ENCODE measurements around the gene ZNF714.

ZNF714 gene

DNA sequence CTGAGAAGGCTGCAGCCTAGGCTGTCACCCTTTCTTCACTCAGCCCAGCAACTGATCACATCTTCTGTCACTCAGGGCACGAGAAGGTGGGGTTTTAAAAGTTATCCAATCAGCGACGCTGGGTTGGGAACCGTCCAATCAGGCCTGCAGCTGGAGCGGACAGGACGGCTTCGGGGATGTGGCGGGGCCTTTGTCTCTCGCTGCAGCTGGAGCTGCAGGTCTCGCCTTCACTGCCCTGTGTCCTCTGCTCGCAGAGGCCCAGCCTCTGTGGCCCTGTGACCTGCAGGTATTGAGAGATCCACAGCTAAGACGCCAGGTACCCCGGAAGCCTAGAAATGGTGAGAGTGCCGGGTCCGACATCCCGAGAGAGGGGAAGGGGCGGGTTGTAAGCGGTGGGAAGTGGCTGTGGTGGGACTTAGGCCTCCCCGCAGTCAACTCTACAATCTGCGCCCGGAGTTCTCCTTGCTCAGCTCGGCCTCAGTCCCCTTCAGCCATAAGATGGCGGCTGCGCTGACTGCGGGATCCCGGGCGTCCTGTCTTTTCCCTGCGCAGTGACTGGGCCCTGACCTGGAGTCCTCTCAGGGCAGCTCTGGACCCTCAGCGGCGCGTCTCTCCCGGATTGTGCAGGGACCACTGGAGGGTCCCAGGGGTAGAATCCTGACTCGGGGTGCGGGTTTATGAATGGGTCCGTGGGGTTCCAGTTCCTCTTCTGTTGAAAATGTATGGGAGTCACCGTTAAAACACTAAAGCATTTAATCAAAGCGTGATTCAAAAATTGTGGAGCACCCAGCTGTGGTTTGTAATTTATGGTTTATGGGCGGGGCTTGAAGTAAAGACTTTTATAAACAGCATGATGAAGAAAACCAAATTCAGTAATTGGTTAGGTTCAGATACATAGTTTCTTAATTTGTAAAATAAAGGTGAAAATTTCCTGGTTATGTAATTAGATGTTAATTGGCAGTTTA, at the start of gene ZNF714:
Gene ZNF714 (plus strand): TSS at position 193 of the 965 bp plus-strand sequence. CDS start 16,066 bp downstream, outside the sequence.
- no peak for TF ChIP-seq GATA3 (IDR thresholded peaks at IDR 0.05; ENCODE audit: low read depth, low read length)
- peak; percentile 51; the same call in 1 of the 2 replicates for TF ChIP-seq GATA2 (IDR thresholded peaks at IDR 0.05; ENCODE audit: low read depth, low read length)

- no peak for TF ChIP-seq GATA2 (IDR thresholded peaks at IDR 0.05; ENCODE audit: low read depth, low read length)
- TF ChIP-seq GATA3 (IDR thresholded peaks at IDR 0.05; ENCODE audit: low read depth, low read length), result no peak
Measured at GRCh38 chr19:21045028-21045427, 37.0 kb upstream of the ZNF714 start.

GRCh38 chr19:21046489-21046888, 35.5 kb upstream of the ZNF714 start:
- TF ChIP-seq GATA2 (IDR thresholded peaks at IDR 0.05; ENCODE audit: low read depth, low read length) (no peak), GATA3 (IDR thresholded peaks at IDR 0.05; ENCODE audit: low read depth, low read length) (no peak)

DNA sequence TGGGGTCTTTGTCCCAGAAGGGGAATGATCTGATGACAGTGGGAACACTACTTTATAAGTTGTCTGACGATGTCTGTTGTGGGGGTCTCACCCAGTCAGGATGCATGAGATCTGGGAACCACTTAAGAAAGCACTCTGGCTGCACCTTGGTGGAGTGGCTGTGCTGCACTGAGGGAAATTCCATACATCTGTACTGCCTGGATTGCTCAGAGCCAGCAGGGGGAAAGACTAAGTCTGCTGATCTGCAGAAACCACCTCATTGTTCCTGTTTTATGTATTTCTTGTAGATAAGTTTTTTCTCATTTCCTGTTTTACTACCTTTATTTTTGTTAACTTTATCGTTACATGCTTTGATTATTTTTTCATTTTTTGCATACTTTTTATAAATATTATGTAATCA, 34.3 kb upstream of the ZNF714 start:
- TF ChIP-seq GATA2 (IDR thresholded peaks at IDR 0.05; ENCODE audit: low read depth, low read length), result no peak
- no peak for TF ChIP-seq GATA3 (IDR thresholded peaks at IDR 0.05; ENCODE audit: low read depth, low read length)

DNA sequence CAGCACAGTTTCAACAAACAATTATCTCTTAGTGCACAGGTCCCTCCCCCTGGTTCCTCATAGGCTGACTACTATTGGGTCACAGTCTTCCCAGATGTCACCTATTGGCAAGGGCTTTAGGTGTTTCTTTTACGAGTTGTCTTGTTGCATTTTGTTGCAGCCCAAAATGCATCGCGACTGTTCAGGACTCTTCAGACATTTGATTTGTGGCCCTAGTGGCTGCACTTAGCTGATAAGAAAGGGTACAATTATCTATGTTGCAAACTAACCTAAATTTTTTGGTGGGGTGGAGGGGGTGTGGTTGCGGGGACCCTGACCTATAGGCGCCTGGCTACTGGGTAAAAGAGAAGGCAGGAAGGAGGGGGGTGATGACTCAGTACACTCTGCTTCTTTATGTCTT, 29.1 kb upstream of the ZNF714 start:
- no peak for TF ChIP-seq GATA2 (IDR thresholded peaks at IDR 0.05; ENCODE audit: low read depth, low read length)
- TF ChIP-seq GATA3 (IDR thresholded peaks at IDR 0.05; ENCODE audit: low read depth, low read length), result no peak

DNA sequence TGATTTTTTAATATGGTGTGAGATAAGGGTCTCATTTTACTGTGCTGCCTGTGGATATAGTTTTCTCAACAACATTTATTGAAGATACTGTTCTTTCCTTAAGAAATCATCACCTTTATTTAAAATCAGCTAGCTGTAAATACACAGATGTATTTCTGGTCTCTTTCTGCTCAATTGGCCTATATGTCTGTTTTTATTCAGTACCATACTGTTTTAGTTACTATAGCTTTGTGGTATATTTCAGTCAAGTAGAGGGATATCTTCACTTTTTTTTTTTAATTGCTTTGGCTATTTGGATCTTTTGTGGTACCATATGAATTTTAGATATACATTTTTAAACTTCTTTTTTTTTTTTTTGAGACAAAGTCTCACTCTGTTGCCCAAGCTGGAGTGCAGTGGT, 16.7 kb upstream of the ZNF714 start:
- TF ChIP-seq GATA2 (IDR thresholded peaks at IDR 0.05; ENCODE audit: low read depth, low read length) (no peak), GATA3 (IDR thresholded peaks at IDR 0.05; ENCODE audit: low read depth, low read length) (no peak)

DNA sequence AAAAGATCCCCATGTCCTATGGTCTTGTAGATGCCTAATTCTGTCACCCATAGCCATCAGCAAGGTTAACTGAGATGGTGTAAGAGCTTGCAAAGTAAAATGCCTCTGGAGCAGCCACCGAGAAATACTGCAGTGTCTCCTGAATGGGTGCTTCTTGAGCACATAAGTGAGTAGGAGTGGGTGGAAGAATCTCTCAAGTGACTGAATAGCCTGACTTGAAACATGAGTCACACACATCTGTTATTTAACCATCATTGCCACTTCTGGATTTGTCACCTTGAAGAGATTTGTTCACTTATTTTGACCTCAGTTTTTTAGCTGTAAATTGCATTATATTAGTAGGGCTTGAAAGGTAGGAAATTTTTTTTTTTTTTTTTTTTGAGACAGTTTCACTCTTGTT, 2.3 kb downstream of the ZNF714 start:
- TF ChIP-seq GATA3 (IDR thresholded peaks at IDR 0.05; ENCODE audit: low read depth, low read length) (no peak), GATA2 (IDR thresholded peaks at IDR 0.05; ENCODE audit: low read depth, low read length) (no peak)

GRCh38 chr19:21087871-21088270, 5.9 kb downstream of the ZNF714 start:
- TF ChIP-seq GATA2 (IDR thresholded peaks at IDR 0.05; ENCODE audit: low read depth, low read length), result no peak
- no peak for TF ChIP-seq GATA3 (IDR thresholded peaks at IDR 0.05; ENCODE audit: low read depth, low read length)

- TF ChIP-seq GATA2 (IDR thresholded peaks at IDR 0.05; ENCODE audit: low read depth, low read length) (no peak), GATA3 (IDR thresholded peaks at IDR 0.05; ENCODE audit: low read depth, low read length) (no peak)
Measured at GRCh38 chr19:21092109-21092508, 10.1 kb downstream of the ZNF714 start.

- TF ChIP-seq GATA2 (IDR thresholded peaks at IDR 0.05; ENCODE audit: low read depth, low read length), result no peak
- no peak for TF ChIP-seq GATA3 (IDR thresholded peaks at IDR 0.05; ENCODE audit: low read depth, low read length)
Measured at GRCh38 chr19:21094347-21095025, 12.5 kb downstream of the ZNF714 start.

GRCh38 chr19:21098291-21098690, 16.3 kb downstream of the ZNF714 start:
- TF ChIP-seq GATA3 (IDR thresholded peaks at IDR 0.05; ENCODE audit: low read depth, low read length) (no peak), GATA2 (IDR thresholded peaks at IDR 0.05; ENCODE audit: low read depth, low read length) (no peak)

DNA sequence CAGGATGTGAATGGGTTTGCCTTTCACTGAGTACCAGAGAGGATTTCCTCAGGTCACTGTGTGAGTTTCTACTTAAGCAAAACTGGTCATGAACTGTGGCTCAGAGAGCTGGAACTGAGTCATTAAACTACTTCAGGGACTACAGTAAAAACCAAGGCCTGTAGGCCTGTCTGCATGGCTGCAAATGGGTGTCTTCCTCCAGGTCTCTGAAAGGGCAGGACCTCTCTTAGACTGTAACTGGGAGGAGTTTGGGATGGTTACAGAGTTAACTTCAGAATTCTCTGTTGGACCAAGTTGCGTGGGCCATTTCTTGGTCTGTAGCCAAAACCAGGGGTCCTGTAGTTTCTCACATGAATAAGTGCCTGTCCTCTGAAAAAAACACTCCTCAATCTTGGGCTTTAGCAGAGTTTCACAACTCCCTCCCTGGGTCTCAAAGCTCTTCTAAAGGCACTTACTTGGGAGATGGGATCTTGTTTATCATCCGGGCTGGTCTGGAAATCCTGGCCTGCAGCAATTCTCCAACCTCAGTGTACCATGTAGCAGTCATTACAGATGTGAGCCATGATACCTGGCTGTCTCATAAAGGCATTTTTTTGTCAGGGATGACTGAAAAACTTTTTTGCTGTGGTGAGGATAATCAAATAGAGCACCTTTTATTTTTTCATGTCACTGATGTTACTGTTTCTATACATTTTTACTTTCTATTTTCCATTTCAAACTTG, 19.7 kb downstream of the ZNF714 start:
- TF ChIP-seq GATA2 (IDR thresholded peaks at IDR 0.05; ENCODE audit: low read depth, low read length), result no peak
- no peak for TF ChIP-seq GATA3 (IDR thresholded peaks at IDR 0.05; ENCODE audit: low read depth, low read length)

- TF ChIP-seq GATA3 (IDR thresholded peaks at IDR 0.05; ENCODE audit: low read depth, low read length) (no peak), GATA2 (IDR thresholded peaks at IDR 0.05; ENCODE audit: low read depth, low read length) (no peak)
Measured at GRCh38 chr19:21109116-21109515, 27.1 kb downstream of the ZNF714 start.

DNA sequence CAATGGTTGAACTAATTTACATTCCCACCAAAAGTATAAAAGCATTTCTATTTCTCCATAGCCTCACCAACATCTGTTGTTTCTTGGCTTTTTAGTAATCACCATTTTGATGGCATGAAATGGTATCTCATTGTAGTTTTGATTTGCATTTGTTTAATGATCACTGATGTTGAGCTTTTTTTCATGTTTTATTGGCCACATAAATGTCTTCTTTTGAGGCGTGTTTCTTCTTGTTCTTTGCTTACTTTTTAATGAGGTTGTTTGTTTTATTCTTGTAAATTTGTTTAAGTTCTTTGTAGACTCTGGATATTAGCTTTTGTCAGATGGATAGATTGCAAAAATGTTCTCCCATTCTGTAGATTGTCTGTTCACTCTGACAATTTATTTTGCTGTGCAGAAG, 28.2 kb downstream of the ZNF714 start:
- TF ChIP-seq GATA3 (IDR thresholded peaks at IDR 0.05; ENCODE audit: low read depth, low read length), result no peak
- no peak for TF ChIP-seq GATA2 (IDR thresholded peaks at IDR 0.05; ENCODE audit: low read depth, low read length)

Data from SH-SY5Y (cell line).